Vagina (tissue), 2 donors: ENCODE data around the gene SLC51B. TPM values are rescaled to one million over a fixed set of nuclear protein-coding genes. Genes with fewer than 3 reads are reported as not detected.
"Not testable (repeated sequence)": the region's sequence is repeated elsewhere in the genome, so short reads cannot be mapped to it uniquely, and the experiment has no call there.

Experiments
- DNase-seq, 2 donors: peaks; one replicate each; pipeline ENCODE4 v3.0.0-alpha.2; 2017; ENCODE audit errors: extremely low spot score in 2 of 2
- H3K27ac ChIP-seq: fragments of 200-600 bp; sonication (generic); one replicate; pipeline ENCODE4 v1.5.1; 2019
- H3K27me3 ChIP-seq: fragments of 200-600 bp; sonication (generic); one replicate; pipeline ENCODE4 v1.5.1; 2019
- H3K36me3 ChIP-seq, 2 donors: fragments of 200-600 bp; sonication (generic); one replicate each; pipeline ENCODE4 v1.5.1; 2017 to 2019
- H3K4me1 ChIP-seq: fragments of 200-600 bp; sonication (generic); one replicate; pipeline ENCODE4 v1.5.1; 2019
- H3K4me3 ChIP-seq, 2 donors: fragments of 200-600 bp; sonication (generic); 1 replicate in 1 of 2; 2 replicates in 1 of 2; pipeline ENCODE4 v1.5.1; 2016 to 2019
- H3K9me3 ChIP-seq: fragments of 200-600 bp; sonication (generic); one replicate; pipeline ENCODE4 v1.5.1; 2019
- CTCF ChIP-seq, 3 experiments: fragments of 450-650 bp in 2 of 3; fragments of 200-600 bp in 1 of 3; sonication (generic) in 1 of 3; IDR thresholded peaks; one replicate each; pipeline ENCODE4 v1.5.1; 2017 to 2019; ENCODE audit warnings: antibody characterized with exemption in 3 of 3, mild to moderate bottlenecking in 2 of 3, moderate library complexity in 2 of 3
- POLR2A ChIP-seq, 2 donors: fragments of 450-650 bp; IDR thresholded peaks; one replicate each; pipeline ENCODE4 v1.6.1; 2017; ENCODE audit warnings: antibody characterized with exemption in 2 of 2, mild to moderate bottlenecking in 2 of 2, moderate library complexity in 2 of 2
- POLR2AphosphoS5 ChIP-seq, 2 donors: sonication (generic); formaldehyde crosslinking; IDR thresholded peaks; one replicate each; pipeline ENCODE4 v1.9.0; 2017; ENCODE audit warnings: antibody characterized with exemption in 2 of 2, mild to moderate bottlenecking in 2 of 2, low read depth in 1 of 2; ENCODE audit not compliant: insufficient read depth in 1 of 2
- intact Hi-C: fragments of 100-400 bp; cut with DNase I; formaldehyde crosslinking; loops from one replicate; pipeline ENCODE4 v1.15.1; 2023
- total RNA-seq: library from RNA; depleted of rRNA; stranded (reverse); fragments of >200 nt; gene quantifications from one replicate; pipeline ENCODE4 v1.2.3, GENCODE V29; 2016

SLC51B gene
- total RNA-seq, 1 donor from 2014 or later: not detected

DNA sequence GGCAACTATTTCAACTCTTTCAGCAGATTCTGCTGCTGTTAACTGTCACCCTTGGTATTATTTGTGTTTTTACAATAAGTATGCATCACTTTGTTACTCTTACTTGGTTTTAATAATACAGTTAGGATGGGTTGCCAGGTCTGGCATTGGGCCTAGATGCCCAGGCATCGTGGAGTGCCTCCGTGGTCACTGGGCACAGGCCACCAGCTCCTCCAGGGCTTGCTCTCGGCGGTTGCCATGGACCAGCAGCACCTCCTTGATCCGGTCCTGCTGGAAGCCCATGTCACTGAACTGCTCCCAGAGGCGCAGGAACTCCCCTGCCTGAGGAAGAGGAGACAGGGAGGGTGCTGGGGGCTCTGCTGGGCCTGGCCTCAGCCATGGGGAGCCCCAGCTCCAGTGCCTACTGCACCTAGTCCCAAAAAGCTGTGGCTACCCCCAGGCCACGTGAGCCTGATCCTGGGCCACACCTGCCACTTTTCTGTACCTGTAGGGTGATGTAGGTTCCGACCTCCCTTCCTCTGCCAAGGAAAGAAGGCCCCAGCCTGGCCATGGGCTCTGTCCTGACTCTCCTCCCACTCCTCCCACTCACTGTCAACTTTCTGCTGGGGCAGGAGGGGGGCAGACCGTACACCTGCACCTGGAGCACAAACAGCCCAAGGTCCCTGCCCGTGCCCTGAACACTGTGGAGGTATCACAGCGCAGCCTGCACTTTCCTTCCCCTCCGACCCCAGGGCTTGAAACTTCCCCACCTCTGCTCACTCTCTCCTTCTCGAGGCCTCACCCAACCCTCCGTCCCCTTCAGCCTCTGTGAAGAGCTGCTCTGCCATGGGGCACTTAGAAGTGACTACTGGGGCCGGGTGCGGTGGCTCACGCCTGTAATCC is 48.0 kb downstream of the SLC51B start:
- Histone ChIP-seq H3K4me3 (no peak overlapping the region), H3K36me3 (no peaks in the 10 kb centered on the region), H3K27me3 (no peaks in the 10 kb centered on the region), H3K9me3 (no peaks in the 10 kb centered on the region), H3K27ac (no peak overlapping the region), H3K4me1 (peaks cover 27% of the 10 kb centered on the region)
- intact Hi-C loops: no loop called here
- TF ChIP-seq CTCF (IDR thresholded peaks at IDR 0.05): no peak
- TF ChIP-seq POLR2A (IDR thresholded peaks at IDR 0.05): no peak
- no peak for TF ChIP-seq POLR2AphosphoS5 (IDR thresholded peaks at IDR 0.05; ENCODE audit: insufficient read depth in 1 of 2, low read depth in 1 of 2)
- DNase-seq: peak in 1 of 2 donors; percentile 82

DNA sequence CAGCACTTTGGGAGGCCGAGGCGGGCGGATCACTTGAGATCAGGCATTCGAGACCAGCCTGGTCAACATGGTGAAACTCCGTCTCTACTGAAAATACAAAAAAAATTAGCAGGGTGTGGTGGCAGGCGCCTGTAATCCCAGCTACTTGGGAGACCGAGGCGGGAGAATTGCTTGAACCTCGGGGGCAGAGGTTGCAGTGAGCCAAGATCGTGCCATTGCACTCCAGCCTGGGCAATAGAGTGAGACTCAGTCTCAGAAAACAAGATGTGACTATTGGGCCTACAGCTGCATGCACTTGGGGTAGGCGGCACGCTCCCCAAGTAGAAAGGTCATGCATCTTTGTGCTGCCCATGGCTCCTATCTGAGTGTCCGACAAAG is 48.6 kb downstream of the SLC51B start:
- intact Hi-C loops, H3K27ac ChIP-seq, H3K4me3 ChIP-seq, H3K36me3 ChIP-seq, H3K27me3 ChIP-seq, H3K9me3 ChIP-seq: not testable (repeated sequence)
- peaks cover 20% of the 10 kb centered on the region for H3K4me1 ChIP-seq
- peak in 1 of 2 donors; percentile 65 for DNase-seq

GRCh38 chr15:65094294-65094995 is 49.3 kb downstream of the SLC51B start:
- Histone ChIP-seq H3K9me3 (no peaks in the 10 kb centered on the region), H3K36me3 (peaks cover 0 to 8% of the 10 kb centered on the region in 2 donors), H3K4me1 (peaks cover 14% of the 10 kb centered on the region), H3K4me3 (no peak overlapping the region), H3K27ac (no peak overlapping the region), H3K27me3 (no peaks in the 10 kb centered on the region)
- peak in 1 of 2 donors; percentile 69 for DNase-seq
- intact Hi-C loops: no loop called here
- no peak for TF ChIP-seq POLR2A (IDR thresholded peaks at IDR 0.05)
- no peak for TF ChIP-seq CTCF (IDR thresholded peaks at IDR 0.05)
- no peak for TF ChIP-seq POLR2AphosphoS5 (IDR thresholded peaks at IDR 0.05; ENCODE audit: insufficient read depth in 1 of 2, low read depth in 1 of 2)

DNA sequence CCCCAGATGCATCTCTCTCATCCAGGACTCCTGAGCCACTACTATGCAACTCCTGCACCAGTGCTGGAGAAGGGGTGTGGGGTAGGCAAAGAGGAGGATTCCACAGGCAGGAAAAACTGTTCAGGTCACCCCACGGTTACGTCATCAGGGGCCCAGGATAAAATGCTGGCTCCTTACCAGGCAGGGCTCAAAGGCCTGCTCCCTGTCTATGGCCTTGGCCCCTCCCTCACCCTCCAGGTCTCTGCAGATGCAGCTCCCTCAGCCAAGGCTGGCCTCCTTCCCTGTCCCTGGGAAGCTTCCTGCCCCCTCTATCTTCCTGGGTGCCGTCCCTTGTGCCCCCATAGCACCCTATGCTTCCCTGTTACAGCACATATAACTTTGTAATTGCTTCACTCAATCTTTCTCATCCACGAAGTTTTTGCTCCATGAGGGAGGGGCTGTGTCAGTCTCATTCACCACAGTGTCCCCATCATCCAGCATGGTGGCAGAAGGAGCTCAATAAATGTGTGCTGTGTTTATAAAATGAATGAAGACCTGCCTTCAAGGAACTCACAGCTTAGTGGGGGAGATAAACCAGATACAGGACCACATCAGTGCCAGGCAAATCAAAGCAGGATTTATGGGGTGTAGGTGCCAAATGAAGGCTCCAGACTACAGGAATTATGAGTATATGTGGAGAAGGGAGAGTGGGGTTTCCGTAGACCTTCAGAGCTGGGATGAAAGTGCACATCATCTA is 50.0 kb downstream of the SLC51B start:
- intact Hi-C loops: no loop called here
- no peak overlapping the region for H3K27ac ChIP-seq
- no peak overlapping the region for H3K4me3 ChIP-seq
- no peak for TF ChIP-seq CTCF (IDR thresholded peaks at IDR 0.05)
- no peak for TF ChIP-seq POLR2AphosphoS5 (IDR thresholded peaks at IDR 0.05; ENCODE audit: insufficient read depth in 1 of 2, low read depth in 1 of 2)
- no peak for TF ChIP-seq POLR2A (IDR thresholded peaks at IDR 0.05)
- H3K36me3 ChIP-seq: peaks cover 0 to 12% of the 10 kb centered on the region in 2 donors
- peaks cover 12% of the 10 kb centered on the region for H3K4me1 ChIP-seq
- peak in 1 of 2 donors; percentile 74 for DNase-seq
- no peaks in the 10 kb centered on the region for H3K9me3 ChIP-seq
- H3K27me3 ChIP-seq: no peaks in the 10 kb centered on the region

- Histone ChIP-seq H3K36me3 (peaks cover 0 to 12% of the 10 kb centered on the region in 2 donors), H3K9me3 (no peaks in the 10 kb centered on the region)
- DNase-seq: peak in 1 of 2 donors; percentile 58
Observed at GRCh38 chr15:65095747-65096104, 50.5 kb downstream of the SLC51B start.

More at GRCh38 chr15:65095747-65096104, 50.5 kb downstream of the SLC51B start:
- H3K4me1 ChIP-seq: peaks cover 15% of the 10 kb centered on the region
- H3K4me3 ChIP-seq: no peak overlapping the region
- H3K27ac ChIP-seq: no peak overlapping the region
- no peak for TF ChIP-seq POLR2AphosphoS5 (IDR thresholded peaks at IDR 0.05; ENCODE audit: insufficient read depth in 1 of 2, low read depth in 1 of 2)
- no peak for TF ChIP-seq POLR2A (IDR thresholded peaks at IDR 0.05)
- TF ChIP-seq CTCF (IDR thresholded peaks at IDR 0.05): no peak
- no peaks in the 10 kb centered on the region for H3K27me3 ChIP-seq
- intact Hi-C loops: no loop called here
